Skeletal muscle satellite cell (primary cell): Measurements from ENCODE around the gene OR4F6.
"Not testable (repeated sequence)": the region's sequence is repeated elsewhere in the genome, so short reads cannot be mapped to it uniquely, and the experiment has no call there.

Experiments used
- H3K27me3 ChIP-seq: 2 replicates; pipeline ENCODE4 v1.7.0; 2013; ENCODE audit warnings: low read length; ENCODE audit not compliant: control insufficient read depth, insufficient read depth
- H3K36me3 ChIP-seq: 2 replicates; pipeline ENCODE4 v1.7.0; 2013; ENCODE audit warnings: mild to moderate bottlenecking, control low read depth, low read length; ENCODE audit not compliant: insufficient read depth
- H3K4me1 ChIP-seq: 2 replicates; pipeline ENCODE4 v1.7.0; 2013; ENCODE audit warnings: low read length; ENCODE audit not compliant: control insufficient read depth, insufficient read depth
- H3K4me2 ChIP-seq: 2 replicates; pipeline ENCODE4 v1.7.0; 2013; ENCODE audit warnings: mild to moderate bottlenecking, low read length
- H3K4me3 ChIP-seq: 2 replicates; pipeline ENCODE4 v1.7.0; 2013; ENCODE audit warnings: low read length
- H3K9ac ChIP-seq: 2 replicates; pipeline ENCODE4 v1.7.0; 2013; ENCODE audit warnings: mild to moderate bottlenecking, low read depth, low read length, moderate library complexity
- H3K9me3 ChIP-seq: replicated peaks from 2 replicates; pipeline ENCODE4 v1.7.0; 2013; ENCODE audit warnings: mild to moderate bottlenecking, control low read depth, low read length

OR4F6 gene

GRCh38 chr15:101784644-101785043, 18.7 kb upstream of the OR4F6 start:
- no peaks in the 10 kb centered on the region for H3K36me3 ChIP-seq
- H3K27me3 ChIP-seq, result peaks cover 3% of the 10 kb centered on the region
- no peaks in the 10 kb centered on the region for H3K9me3 ChIP-seq
- H3K4me1 ChIP-seq, result no peaks in the 10 kb centered on the region
- no peak overlapping the region for H3K9ac ChIP-seq
- H3K4me2 ChIP-seq, result no peak overlapping the region
- H3K4me3 ChIP-seq, result no peak overlapping the region

GRCh38 chr15:101786422-101786821, 16.9 kb upstream of the OR4F6 start:
- not testable (repeated sequence) for H3K4me1 ChIP-seq, H3K36me3 ChIP-seq, H3K4me2 ChIP-seq, H3K9me3 ChIP-seq, H3K9ac ChIP-seq, H3K27me3 ChIP-seq, H3K4me3 ChIP-seq

DNA sequence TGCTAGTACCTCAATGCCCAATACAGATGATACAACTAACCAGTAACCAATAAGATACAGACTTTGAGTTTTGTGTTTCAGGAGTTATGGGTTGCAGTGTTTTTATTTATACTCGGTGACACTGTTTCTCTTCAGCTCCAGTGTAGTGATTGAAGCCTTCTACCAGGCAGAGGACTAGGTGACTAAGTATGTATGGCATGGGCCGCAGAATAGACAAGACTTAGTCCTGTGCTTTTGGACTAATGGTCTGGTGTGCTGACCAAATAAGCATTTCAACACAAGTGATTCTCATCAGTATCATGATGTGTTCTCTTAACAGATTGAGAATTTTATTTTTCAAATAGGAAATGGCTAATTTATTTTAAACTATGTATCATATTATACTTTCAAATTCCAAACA, 15.3 kb upstream of the OR4F6 start:
- H3K36me3 ChIP-seq, H3K27me3 ChIP-seq, H3K4me2 ChIP-seq, H3K9me3 ChIP-seq, H3K4me3 ChIP-seq, H3K9ac ChIP-seq, H3K4me1 ChIP-seq: not testable (repeated sequence)

DNA sequence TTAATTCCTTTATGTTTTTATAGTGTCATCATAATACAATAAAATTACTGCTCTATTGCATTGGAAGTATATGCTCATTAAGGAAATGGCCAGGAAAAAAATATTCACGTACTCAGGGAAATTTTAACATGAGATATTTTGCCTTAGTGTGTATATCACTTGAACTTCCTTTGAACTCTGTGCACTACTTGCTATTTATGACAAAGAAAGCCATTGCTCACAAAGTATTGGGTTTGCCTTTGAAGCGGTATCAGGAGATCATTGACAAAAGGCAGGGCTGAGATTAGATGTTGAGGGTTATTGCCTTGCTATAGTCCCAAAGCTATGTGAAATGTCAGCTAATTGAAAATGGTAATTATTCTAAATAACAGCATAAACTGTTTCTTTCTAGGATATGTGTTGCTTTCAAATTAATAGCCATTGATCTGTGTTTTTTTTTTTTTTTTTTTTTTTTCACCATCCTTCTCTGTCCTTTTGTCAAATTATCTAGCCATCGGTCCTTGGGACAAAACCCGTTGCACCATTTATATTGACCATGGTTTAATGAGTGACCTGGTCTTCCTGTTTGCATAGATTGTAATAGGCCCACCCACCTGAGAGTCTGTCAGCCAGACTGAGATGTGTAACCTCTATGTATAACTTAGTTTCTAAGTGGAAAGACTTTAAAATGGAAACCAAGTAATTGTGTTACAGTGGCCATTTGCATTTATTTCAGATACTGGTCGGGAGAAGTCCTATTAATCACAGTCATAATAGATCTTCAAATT, 14.6 kb upstream of the OR4F6 start:
- H3K4me1 ChIP-seq, H3K9me3 ChIP-seq, H3K36me3 ChIP-seq, H3K27me3 ChIP-seq, H3K9ac ChIP-seq, H3K4me3 ChIP-seq, H3K4me2 ChIP-seq: not testable (repeated sequence)

- H3K9ac ChIP-seq, H3K36me3 ChIP-seq, H3K27me3 ChIP-seq, H3K4me1 ChIP-seq, H3K4me2 ChIP-seq, H3K9me3 ChIP-seq, H3K4me3 ChIP-seq: not testable (repeated sequence)
Measured at GRCh38 chr15:101790748-101791147, 12.6 kb upstream of the OR4F6 start.

GRCh38 chr15:101793981-101794380, 9.3 kb upstream of the OR4F6 start:
- not testable (repeated sequence) for H3K36me3 ChIP-seq, H3K4me2 ChIP-seq, H3K9ac ChIP-seq, H3K4me3 ChIP-seq, H3K27me3 ChIP-seq, H3K4me1 ChIP-seq, H3K9me3 ChIP-seq

DNA sequence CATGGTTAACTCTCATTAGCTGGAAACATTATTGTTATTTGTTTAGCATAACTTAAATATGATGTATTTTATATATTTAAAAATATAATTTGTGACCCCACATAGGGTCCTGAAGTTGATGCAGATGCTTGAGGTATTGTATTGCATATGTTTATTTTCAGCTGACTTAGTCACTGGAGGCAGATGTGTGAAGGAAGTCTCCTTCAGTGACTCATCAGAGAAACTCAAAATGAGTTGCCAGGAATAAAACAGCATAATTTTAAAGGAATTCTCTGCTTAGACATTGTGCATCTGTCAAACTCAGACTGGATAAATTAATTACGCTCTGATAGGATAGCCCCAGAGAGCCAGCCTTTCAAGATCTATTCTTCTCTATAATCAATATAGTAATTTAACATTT, 7.9 kb upstream of the OR4F6 start:
- Histone ChIP-seq H3K9ac (no peak overlapping the region), H3K9me3 (no peaks in the 10 kb centered on the region), H3K4me3 (no peak overlapping the region), H3K4me2 (no peak overlapping the region), H3K27me3 (peaks cover 7% of the 10 kb centered on the region), H3K36me3 (no peaks in the 10 kb centered on the region), H3K4me1 (peaks cover 8% of the 10 kb centered on the region)

- H3K36me3 ChIP-seq, result no peaks in the 10 kb centered on the region
- H3K9me3 ChIP-seq, result no peaks in the 10 kb centered on the region
- peaks cover 8% of the 10 kb centered on the region for H3K4me1 ChIP-seq
- H3K4me2 ChIP-seq, result no peak overlapping the region
- H3K9ac ChIP-seq, result no peak overlapping the region
- no peak overlapping the region for H3K4me3 ChIP-seq
- H3K27me3 ChIP-seq, result peaks cover 7% of the 10 kb centered on the region
Measured at GRCh38 chr15:101799665-101800064, 3.6 kb upstream of the OR4F6 start.

GRCh38 chr15:101801048-101801447, 2.3 kb upstream of the OR4F6 start:
- H3K9me3 ChIP-seq, result no peaks in the 10 kb centered on the region
- H3K4me1 ChIP-seq, result no peaks in the 10 kb centered on the region
- no peak overlapping the region for H3K4me3 ChIP-seq
- H3K4me2 ChIP-seq, result no peak overlapping the region
- H3K27me3 ChIP-seq, result peaks cover 7% of the 10 kb centered on the region
- H3K36me3 ChIP-seq, result no peaks in the 10 kb centered on the region
- H3K9ac ChIP-seq, result no peak overlapping the region

DNA sequence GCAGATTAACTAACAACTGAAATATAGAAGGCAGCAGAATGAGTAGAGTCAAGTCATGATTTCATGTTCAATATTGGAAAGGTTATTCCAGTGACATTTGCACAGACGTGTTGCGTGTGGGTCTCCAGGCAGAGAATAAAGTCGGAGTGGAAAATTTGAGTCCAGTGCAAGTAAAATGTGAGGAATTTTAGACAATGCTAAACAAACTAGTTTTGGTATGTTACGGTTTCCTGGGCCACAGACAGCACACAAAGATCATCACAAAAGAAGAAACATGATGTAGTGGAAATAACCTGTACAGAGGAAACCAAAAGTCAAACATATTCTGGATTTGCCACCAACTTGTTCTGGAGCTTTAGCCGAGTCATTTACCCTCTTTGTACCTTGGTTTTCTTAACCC, 367 bp downstream of the OR4F6 start:
- H3K4me3 ChIP-seq, result no peak overlapping the region
- H3K9me3 ChIP-seq, result no peaks in the 10 kb centered on the region
- no peak overlapping the region for H3K4me2 ChIP-seq
- no peak overlapping the region for H3K9ac ChIP-seq
- H3K36me3 ChIP-seq, result no peaks in the 10 kb centered on the region
- no peaks in the 10 kb centered on the region for H3K27me3 ChIP-seq
- H3K4me1 ChIP-seq, result peaks cover 5% of the 10 kb centered on the region

DNA sequence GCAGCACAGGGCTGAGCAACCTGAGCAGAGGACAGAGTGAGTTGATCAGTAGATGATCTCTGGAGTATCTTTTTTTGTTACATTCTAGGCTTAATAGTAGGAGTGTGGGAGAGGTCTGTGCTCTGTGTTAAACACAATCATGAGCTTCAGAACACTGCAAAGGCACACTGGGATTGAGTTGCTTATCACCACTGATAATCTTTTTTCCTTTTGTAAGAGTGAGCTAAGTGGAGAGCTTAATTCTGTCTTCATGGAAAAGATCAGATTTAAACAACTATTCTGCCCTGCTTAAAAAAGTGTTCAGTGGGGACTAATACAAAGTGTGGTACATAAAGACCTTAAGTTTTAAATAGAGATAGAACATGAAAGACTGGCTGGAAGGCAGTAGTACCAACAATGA, 1.1 kb downstream of the OR4F6 start:
- Histone ChIP-seq H3K4me3 (no peak overlapping the region), H3K36me3 (no peaks in the 10 kb centered on the region), H3K4me2 (no peak overlapping the region), H3K27me3 (no peaks in the 10 kb centered on the region), H3K9ac (no peak overlapping the region), H3K4me1 (peaks cover 5% of the 10 kb centered on the region), H3K9me3 (no peaks in the 10 kb centered on the region)

- no peak overlapping the region for H3K9ac ChIP-seq
- H3K4me1 ChIP-seq, result peaks cover 5% of the 10 kb centered on the region
- H3K9me3 ChIP-seq, result no peaks in the 10 kb centered on the region
- H3K4me3 ChIP-seq, result no peak overlapping the region
- no peak overlapping the region for H3K4me2 ChIP-seq
- no peaks in the 10 kb centered on the region for H3K36me3 ChIP-seq
- no peaks in the 10 kb centered on the region for H3K27me3 ChIP-seq
Measured at GRCh38 chr15:101804941-101805340, 1.6 kb downstream of the OR4F6 start.
